GM13977 (cell line): ENCODE measurements around the gene SH2D1B.

Source experiments
- DNase-seq: peaks from one replicate; pipeline ENCODE4 v3.0.0; 2012; ENCODE audit warnings: low spot score
- in situ Hi-C: fragments of 300-500 bp; cut with MboI; formaldehyde crosslinking; loops from one replicate; pipeline ENCODE4 v1.12.0; 2022; ENCODE audit warnings: low sequenced_read_pairs, low pct_unique_long_range_greater_than_20kb, mixed read lengths, inconsistent platforms; ENCODE audit not compliant: unreplicated experiment
- TF ChIP-seq, protein P1 (sequence below): IDR thresholded peaks from 2 replicates; pipeline ENCODE4 v1.5.1; 2012; ENCODE audit warnings: mild to moderate bottlenecking, control low read depth; ENCODE audit not compliant: insufficient read depth; ENCODE audit errors: extremely low read depth, missing control alignments

The SH2D1B gene

DNA sequence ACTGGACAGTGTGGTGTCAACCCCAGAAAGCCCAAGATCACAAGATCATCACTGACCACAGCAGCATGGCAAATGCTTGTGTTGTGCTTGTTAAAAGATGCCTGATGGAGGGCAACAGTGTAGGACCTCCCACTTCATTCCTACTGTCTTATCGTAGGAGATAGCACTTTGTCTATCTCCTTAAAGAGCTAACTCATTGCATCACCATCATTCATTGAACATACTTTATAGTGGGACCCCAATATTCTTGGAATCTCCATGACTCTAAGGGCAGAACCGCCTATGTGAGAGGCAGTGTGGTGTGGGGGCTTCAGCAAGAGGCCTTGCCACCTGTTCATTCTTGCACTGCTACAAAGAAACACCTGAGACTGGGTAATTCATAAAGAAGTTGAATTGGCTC is 5.0 kb upstream of the SH2D1B start:
- no peak for DNase-seq
- in situ Hi-C loops = no loop called here
- TF ChIP-seq, protein P1, sequence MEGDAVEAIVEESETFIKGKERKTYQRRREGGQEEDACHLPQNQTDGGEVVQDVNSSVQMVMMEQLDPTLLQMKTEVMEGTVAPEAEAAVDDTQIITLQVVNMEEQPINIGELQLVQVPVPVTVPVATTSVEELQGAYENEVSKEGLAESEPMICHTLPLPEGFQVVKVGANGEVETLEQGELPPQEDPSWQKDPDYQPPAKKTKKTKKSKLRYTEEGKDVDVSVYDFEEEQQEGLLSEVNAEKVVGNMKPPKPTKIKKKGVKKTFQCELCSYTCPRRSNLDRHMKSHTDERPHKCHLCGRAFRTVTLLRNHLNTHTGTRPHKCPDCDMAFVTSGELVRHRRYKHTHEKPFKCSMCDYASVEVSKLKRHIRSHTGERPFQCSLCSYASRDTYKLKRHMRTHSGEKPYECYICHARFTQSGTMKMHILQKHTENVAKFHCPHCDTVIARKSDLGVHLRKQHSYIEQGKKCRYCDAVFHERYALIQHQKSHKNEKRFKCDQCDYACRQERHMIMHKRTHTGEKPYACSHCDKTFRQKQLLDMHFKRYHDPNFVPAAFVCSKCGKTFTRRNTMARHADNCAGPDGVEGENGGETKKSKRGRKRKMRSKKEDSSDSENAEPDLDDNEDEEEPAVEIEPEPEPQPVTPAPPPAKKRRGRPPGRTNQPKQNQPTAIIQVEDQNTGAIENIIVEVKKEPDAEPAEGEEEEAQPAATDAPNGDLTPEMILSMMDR = no peak

DNA sequence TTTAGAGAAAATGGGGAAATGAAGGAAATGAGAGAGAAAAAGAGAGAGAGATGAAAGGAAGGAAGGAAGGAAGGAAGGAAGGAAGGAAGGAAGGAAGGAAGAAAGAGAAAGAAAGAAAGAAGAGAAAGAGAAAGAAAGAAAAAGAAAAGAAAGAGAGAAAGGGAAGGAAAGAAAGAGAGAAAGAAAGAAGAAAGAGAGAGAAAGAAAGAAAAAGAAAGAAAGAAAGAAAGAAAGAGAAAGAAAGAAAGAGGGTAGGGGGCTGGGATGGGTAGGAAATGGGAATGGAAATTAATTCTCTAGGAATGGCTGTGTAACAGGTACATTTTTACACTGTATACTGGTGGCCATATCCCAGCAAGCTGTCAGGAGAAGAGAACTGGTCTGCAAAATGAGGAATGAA is 4.3 kb upstream of the SH2D1B start:
- in situ Hi-C loops = no loop called here
- DNase-seq = no peak
- TF ChIP-seq, protein P1 = no peak

DNA sequence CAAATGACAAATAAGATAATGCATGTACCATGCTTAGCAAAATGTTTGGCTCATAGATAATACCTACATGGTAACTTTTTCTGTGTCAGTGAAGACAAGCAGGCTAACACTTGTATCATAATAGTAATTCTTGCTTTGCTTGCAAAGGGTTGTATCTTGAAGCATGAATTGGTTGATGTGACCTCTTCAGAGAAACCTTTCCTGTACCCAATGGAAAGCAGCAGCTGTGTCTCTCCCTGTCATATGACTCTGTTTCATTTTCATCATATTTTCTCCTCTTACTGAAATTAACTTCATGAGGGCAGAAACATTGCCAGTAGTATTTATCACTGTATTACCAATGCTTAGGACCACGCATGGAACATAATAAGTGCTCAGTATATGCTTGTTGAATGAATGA is 4.4 kb downstream of the SH2D1B start:
- in situ Hi-C loops = no loop called here
- DNase-seq = no peak
- TF ChIP-seq, protein P1 = no peak

DNA sequence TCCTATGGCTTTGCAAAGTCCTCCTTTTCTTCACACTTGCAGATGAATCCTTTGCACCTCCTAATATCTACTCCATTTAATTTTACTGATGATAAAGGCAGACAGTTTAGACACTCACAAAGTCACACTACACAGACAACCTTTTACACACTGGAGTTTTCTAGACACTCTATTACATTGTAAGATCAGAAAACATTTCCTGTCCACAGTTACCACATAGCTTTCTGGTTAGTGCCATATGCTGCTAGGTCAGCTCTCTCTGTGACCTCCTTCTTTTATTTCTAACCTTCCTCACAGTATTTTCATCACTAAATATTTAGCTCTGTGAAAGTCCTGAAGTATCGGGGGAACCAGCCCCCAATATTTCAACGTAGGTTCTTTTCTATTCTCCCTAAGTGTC is 5.1 kb downstream of the SH2D1B start:
- in situ Hi-C loops = no loop called here
- DNase-seq = no peak
- TF ChIP-seq, protein P1 = no peak

DNA sequence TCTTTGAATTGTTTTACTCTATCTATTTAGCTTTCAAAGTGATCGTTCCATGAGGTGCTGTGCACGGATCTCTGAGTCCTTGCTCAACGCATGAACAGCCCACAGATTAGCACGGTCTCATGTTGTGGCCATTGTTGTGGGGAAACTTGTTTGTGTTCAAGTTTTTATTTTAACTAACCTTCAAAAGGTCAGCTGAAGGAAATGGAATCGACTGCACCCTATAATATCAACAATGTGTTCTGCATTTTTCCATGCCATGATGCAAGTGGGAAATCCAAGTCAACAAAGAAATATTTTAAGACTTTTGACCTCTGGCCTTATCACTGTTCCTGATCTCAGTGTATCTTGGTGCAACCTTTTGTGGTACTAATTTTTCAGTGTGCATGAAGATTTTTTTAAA is 6.1 kb downstream of the SH2D1B start:
- TF ChIP-seq, protein P1 = no peak
- no peak for DNase-seq
- in situ Hi-C loops = no loop called here

DNA sequence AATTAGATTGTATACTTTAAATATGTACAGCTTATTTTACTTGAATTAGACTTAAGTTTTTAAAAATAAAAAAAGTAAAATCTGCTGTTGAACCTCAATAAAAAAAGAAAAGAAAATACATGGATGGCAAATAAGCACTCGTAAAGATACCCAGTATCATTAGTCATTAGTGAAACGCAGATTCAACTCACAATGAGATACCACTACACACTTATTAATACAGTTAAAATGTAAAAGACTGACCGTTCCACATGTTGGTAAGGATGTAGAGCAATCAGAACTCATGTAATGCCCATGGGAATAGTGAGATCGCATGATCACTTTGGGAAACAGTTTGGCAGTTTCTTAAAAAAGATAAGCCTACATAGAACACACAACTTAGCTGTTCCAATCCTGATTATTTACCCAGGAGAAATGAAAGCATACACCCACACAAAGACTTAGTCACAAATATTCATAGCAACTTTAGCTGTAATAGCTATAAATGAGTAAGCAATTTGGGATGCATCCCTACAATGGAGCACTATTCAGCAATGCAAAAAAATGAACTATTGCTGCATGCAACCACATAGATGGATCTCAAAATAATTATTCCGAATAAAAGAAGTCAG is 7.3 kb downstream of the SH2D1B start:
- TF ChIP-seq, protein P1 = no peak
- in situ Hi-C loops = no loop called here
- no peak for DNase-seq
